HG03442 (cell line): ENCODE data around the gene MRPL58.
"Not testable (repeated sequence)": the region's sequence is repeated elsewhere in the genome, so short reads cannot be mapped to it uniquely, and the experiment has no call there.

Experiments
- ATAC-seq: cut with Tn5 transposase; IDR thresholded peaks from one replicate; pipeline ENCODE4 v1.9.1; 2021; ENCODE audit warnings: mild to moderate bottlenecking, moderate library complexity; ENCODE audit not compliant: unreplicated experiment

The MRPL58 gene

DNA sequence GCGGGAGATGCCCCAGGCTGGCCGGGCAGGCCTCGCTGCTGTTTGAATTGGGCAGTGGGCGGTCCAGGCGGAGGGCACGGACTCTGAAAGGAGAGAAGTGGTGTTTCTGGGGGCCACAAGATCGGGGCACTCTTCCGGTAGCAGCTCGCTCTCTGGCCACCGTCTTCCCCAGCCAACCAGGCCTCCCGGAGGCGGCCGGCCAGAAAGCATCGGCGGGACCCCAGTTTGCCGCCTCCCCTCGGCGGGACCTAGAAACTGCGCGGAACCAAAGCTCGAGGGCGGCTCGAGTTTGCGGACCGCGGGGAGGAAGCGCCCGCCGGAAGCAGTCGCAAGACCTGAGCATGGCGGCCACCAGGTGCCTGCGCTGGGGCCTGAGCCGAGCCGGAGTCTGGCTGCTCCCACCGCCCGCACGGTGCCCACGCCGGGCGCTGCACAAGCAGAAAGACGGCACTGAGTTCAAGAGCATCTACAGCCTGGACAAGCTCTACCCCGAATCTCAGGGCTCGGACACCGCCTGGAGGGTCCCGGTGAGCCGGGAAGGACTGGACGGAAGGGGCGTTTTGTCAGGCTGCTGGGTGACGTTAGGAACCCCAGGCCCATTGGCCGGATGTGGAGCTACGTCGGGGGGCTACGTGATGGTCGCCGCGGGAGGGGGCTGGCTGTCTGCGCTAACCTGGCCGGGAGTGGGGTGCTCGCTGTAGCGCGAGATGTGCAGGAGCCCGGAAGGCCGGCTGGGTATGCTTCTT lies at the start of gene MRPL58:
TSS of gene MRPL58 (plus strand) at position 325 of the 746 bp plus-strand sequence. CDS start at position 342, 17 bp downstream.
- peak; percentile 82 for ATAC-seq

DNA sequence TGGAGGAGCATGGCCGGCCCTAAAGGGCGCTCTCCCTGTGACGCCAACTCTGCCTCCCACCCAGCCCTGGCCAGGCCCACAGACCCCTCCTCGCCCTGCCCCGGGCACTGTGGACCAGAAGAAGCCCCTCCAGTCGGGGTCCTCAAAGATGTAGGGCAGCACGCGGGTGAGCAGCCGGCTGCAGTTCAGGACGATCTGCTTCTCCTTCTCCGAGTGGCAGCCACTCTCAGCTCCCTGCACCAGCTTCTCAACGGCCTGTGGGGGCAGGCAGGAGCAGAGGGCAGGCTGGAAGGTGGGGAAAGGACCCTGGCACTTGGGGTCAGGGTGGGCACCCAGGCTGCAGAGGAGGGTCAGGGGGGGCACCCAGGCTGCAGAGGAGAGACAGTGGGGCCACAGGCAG lies 48.8 kb upstream of the MRPL58 start:
- no peak for ATAC-seq

DNA sequence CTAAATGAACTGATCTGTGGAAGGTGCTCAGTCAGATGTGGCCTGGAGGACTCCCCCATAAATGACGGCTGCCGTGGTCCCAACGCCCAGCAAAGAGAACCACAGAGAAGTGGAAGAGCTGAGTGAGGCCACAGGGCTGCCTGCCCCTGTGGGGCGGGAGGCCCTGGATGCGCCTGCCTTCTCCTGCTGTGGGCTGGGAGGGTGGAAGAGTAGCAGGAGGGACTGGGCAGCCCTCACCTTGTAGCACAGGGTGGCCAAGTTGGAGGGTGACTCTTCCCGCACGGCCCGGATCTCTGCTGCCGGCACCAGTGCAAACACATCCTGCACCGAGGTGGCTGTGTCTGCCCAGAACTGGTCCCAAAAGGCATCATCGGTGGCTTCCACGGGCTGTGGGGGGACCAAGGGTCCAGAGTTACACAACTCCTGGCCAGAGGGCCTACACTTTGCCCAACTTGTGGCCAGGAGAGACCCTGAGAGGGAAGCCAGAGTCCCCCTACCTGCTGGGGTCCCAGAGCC lies 48.2 kb upstream of the MRPL58 start:
- ATAC-seq = no peak

DNA sequence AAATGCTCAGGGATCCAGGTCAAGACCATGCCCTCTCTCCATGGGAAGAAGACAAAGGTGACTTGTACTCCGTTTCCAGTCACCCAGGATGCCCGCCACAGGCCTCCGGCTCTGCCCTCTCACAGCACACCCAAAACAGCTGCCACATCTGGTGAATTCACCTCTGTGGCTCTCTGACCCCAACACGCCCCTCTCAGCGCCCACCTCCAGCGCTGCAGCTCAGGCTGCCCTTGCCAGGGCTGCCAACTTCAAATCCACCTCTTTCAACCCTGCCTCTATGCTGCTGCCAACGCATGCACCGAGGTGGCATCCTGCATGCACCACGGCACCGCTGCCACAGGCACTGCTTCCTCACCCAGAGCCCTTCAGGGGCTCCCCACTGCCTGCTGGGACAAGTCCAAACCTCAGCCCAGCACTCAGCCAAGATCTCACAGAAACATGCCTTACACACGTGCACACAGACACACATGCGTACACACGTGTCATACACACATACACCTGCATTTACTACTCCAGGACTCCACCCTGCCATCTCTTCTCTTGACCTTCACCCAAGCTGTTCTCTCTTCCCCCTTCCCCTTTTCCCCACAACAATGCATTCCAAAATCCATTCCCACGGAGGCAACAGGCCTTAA lies 47.4 kb upstream of the MRPL58 start:
- ATAC-seq = no peak

- no peak for ATAC-seq
Measured at GRCh38 chr17:74968361-74968780, 44.1 kb upstream of the MRPL58 start.

GRCh38 chr17:74969501-74969900 lies 43.0 kb upstream of the MRPL58 start:
- not testable (repeated sequence) for ATAC-seq

- ATAC-seq = no peak
Measured at GRCh38 chr17:74970395-74970794, 42.1 kb upstream of the MRPL58 start.

DNA sequence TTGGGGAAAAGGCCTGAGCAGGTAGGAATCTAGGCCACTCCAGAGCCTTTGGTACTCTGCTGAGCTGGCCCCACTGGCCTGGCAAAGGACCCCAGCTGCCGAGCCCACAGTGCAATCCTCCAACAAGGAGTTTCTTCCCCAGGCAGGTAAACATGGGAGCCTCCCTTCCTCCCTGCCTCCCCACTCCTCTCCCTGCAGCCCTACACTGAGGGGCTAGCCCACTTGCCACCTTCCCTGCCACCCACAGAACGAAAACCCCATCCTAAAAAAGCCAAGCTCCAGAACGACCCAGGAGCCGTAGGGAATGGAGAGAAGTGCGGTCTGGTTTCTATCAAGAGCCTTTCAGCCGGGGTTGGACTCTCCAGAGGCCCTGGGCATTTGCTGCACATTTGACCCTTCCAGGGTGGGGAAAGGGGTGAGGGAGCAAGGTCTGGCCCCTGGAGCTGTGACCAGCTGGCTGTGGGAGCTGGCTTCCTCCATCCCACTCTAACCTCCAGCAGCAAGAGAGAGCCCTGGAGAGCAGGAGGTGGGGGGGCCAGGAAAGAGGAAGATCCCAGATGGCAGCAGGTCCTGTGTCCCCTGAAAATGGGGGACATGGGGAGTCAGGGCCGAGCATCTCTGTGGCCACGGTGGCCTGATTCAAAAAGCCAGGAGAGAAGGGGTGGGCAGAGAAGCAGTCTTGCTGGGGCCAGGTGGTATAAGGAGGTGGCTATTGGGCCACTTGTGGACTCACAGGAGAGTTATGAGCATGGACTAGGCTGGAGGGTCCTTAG lies 41.2 kb upstream of the MRPL58 start:
- no peak for ATAC-seq

GRCh38 chr17:74971842-74972106 lies 40.7 kb upstream of the MRPL58 start:
- no peak for ATAC-seq

DNA sequence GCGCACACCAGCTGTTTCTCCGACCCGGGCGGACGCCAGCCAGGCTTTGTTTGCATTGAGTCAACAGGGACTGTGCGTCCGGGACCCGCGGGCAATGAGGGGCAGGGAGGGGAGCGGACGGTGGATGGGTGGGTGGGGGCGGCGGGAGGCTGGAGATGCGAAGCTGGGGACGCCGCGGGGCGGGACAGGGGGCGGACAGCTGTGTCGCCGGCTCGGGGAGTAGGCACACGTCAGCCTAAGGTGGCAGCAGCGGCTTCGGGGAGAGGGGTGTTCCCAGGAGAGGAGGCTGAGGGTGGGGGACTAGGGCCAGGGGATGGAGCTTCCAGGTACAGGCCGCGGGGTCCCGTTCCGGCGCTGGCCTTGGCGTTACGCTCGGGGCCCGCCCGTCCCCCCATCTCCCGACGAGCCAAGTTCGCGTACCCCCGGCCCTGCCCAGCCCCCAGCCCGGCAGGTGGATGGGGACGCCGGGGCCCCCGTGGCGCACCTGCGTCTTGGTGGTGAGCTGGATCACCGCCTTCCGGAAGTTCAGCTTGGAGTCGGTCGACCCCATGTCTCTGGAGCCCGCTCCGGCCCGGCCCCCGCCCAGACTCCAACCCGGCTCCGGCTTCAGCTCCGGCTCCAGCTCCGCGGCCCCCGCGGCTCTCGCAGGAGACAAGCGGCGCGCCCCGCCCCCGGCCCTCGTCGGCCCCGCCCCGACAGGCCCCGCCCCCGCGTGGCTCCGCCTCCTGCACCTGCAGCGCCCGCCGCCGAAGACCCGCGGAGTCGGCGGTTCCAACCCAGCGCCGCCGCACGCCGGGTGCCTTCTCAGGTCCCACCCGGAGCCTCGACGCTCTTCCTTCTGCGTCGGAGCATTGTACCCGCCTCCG lies 40.1 kb upstream of the MRPL58 start, which contains the start of gene HID1:
TSS of gene HID1 (minus strand) at position 653 of the 866 bp plus-strand sequence. CDS start at position 550, 103 bp downstream.
- ATAC-seq = no peak

GRCh38 chr17:74972973-74973328 lies 39.5 kb upstream of the MRPL58 start:
- no peak for ATAC-seq

- no peak for ATAC-seq
Measured at GRCh38 chr17:74975943-74976342, 36.5 kb upstream of the MRPL58 start.

GRCh38 chr17:74977802-74978201 lies 34.7 kb upstream of the MRPL58 start:
- ATAC-seq = no peak

- ATAC-seq = no peak
Measured at GRCh38 chr17:74978240-74978639, 34.2 kb upstream of the MRPL58 start.

DNA sequence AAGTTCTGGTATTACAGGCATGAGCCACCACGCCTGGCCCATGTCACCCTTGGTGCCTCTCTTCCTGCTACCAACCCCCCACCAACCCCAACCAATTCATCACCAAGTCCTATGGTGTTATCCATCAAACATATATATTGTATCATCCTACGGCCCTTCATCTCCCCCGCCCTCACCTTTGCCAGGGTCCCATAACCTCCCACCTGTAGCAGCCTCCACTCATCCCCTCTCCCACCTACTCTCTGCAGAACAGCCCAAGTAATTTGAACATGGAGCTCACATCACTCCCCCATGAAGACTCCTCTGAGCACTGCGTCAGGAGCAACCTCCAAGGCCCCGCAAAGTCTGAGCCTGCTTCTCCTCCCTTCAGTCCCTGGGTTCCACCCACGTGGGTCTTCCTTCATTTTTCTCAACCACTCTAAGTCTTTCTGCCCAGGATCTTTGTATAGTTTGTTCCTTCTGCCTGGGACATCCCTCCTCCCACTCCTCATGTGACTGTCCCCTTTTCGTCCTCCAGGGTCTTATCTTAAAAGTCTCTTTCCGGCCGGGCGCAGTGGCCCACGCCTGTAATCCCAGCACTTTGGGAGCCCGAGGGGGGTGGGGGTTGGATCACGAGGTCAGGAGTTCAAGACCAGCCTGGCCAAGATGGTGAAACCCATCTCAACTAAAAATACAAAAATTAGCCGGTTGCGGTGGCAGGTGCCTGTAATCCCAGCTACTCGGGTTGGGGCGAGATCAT lies 32.9 kb upstream of the MRPL58 start:
- no peak for ATAC-seq

DNA sequence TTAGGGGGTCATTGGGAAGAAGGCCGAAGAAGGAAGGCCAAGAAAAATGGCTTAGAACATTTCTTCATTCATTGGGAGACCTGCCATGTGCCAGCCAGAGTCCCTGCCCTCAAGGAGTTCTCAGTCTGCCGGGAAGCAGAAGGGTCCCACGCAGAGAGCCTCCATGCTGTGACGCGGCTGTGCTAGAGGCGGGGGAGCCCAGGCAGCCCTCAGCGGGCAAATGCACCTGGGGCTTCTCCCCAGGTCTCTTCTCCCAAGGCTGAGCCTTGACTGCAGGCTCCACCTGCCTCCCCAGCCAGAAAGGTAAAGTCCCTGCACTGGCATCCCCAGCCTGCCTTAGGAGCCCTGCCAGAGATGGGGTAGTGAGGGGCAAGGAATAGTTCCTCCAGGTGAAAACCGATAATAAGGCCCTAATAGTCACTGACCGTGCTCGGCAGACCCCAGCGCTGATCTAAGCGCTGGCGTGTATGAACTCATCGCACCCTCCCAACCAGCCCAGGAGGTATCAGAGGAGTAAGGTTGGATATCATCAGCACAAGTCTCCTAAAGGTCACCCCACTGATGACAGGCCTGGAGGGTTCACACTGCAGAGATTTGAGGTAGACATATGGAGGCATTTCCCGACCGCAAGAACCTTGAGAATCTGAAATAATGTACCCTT lies 31.0 kb upstream of the MRPL58 start:
- no peak for ATAC-seq

DNA sequence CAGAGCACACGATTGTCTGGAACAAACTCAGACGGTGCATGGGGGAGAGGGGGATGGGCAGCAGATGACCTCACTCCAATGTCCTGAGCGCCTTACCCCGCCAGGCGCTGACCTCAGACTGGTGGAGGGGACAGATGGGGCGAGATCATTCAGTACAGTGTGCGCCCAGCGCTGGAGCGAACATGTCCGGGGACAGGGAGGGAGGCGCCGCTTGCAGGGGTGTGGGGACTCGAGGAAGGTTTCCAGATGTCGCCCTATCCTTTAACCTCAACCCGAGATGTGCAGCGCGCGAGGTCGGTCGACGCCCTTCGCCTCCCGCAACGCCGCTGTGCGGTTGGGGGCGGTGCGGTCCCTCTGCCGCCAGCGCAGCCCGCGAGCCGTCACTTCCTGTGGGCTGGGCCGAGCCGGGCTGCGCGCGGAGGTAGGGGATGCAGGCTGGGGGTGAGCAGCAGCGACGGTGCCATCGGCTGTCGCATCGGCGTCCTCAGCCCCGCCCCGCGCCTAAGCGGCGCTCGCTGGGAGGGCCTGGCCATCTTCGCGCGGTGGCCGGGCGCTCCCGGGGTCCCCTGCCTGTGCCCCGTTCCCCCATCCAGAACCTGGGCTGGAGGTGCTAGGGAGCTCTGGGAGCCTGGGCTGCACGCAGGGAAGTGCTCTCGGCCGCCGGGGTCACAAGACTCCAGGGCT lies 30.3 kb upstream of the MRPL58 start:
- no peak for ATAC-seq

GRCh38 chr17:74982663-74983313 lies 29.7 kb upstream of the MRPL58 start:
- not testable (repeated sequence) for ATAC-seq

- ATAC-seq = no peak
Measured at GRCh38 chr17:74986206-74986576, 26.3 kb upstream of the MRPL58 start.
